Measurements from ENCODE around the gene AACS. TPM values are rescaled to one million over a fixed set of nuclear protein-coding genes. Genes with fewer than 3 reads are reported as not detected.

The AACS gene
- polyA plus RNA-seq, 1 donor from 2014 or later: 33.2 TPM

DNA sequence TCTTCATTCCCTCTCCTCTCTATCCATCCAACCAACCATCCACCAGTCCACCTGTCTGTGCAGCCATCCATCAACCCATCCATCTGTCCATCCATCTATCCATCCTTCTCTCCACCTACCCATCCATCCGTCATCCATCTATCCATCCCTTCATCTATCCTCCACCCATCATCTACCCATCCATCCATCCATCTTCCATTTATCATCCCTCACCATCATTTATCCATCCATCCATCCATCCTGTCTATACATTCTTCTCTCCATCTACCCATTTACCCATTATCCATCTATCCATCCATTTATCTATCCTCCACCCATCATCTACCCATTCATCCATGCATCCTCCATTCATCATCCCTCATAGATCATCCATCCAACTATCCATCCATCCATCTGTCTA, 24.4 kb downstream of the AACS start:
- Histone ChIP-seq H3K79me2 (replicated peaks; ENCODE audit: insufficient read depth, low read length) (no peaks in the 10 kb centered on the region), H3K36me3 (ENCODE audit: insufficient read depth, low read length) (peaks cover 8% of the 10 kb centered on the region), H3K4me3 (ENCODE audit: low read length) (no peak overlapping the region), H3K9me2 (ENCODE audit: insufficient read depth, low read length) (no peaks in the 10 kb centered on the region), H3K4me2 (ENCODE audit: low read length) (no peak overlapping the region), H3K9me3 (ENCODE audit: low read length) (no peaks in the 10 kb centered on the region), H3K27ac (ENCODE audit: low read length) (no peak overlapping the region), H3F3A (ENCODE audit: insufficient read depth, low read length, poor library complexity, severe bottlenecking) (no peaks in the 10 kb centered on the region), H3K9ac (ENCODE audit: low read length) (no peak overlapping the region), H4K20me1 (ENCODE audit: insufficient read depth) (no peaks in the 10 kb centered on the region), H3K27me3 (ENCODE audit: insufficient read depth, low read depth, low read length) (no peaks in the 10 kb centered on the region), H2AFZ (ENCODE audit: low read depth, low read length) (no peak overlapping the region)
- no peak for TF ChIP-seq SMC3 (conservative IDR thresholded peaks at IDR 0.05; ENCODE audit: poor library complexity)

DNA sequence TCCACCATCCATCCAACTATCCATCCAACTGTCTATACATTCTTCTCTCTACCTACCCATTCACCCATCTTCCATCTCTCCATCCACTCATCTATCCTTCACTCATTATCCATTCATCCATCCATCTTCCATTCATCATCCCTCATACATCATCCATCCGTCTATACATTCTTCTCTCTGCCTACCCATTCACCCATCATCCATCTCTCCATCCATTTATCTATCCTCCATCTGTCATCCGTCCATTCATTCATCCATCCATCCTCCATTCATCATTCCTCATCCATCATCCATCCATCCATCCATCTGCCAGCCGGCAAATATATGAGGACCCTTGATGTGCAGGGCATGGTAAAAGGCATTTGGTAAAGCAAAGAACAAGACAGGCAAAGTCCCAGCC, 25.2 kb downstream of the AACS start:
- Histone ChIP-seq H3K9ac (ENCODE audit: low read length) (no peak overlapping the region), H3K27me3 (ENCODE audit: insufficient read depth, low read depth, low read length) (no peaks in the 10 kb centered on the region), H3K27ac (ENCODE audit: low read length) (no peak overlapping the region), H3K4me2 (ENCODE audit: low read length) (no peak overlapping the region), H2AFZ (ENCODE audit: low read depth, low read length) (no peak overlapping the region), H3K36me3 (ENCODE audit: insufficient read depth, low read length) (peaks cover under 1% of the 10 kb centered on the region), H3K9me2 (ENCODE audit: insufficient read depth, low read length) (no peaks in the 10 kb centered on the region), H4K20me1 (ENCODE audit: insufficient read depth) (no peaks in the 10 kb centered on the region), H3F3A (ENCODE audit: insufficient read depth, low read length, poor library complexity, severe bottlenecking) (no peaks in the 10 kb centered on the region), H3K79me2 (replicated peaks; ENCODE audit: insufficient read depth, low read length) (no peaks in the 10 kb centered on the region), H3K4me3 (ENCODE audit: low read length) (no peak overlapping the region), H3K9me3 (ENCODE audit: low read length) (no peaks in the 10 kb centered on the region)
- TF ChIP-seq RAD21 (conservative IDR thresholded peaks at IDR 0.05): no peak
- TF ChIP-seq, protein P1, sequence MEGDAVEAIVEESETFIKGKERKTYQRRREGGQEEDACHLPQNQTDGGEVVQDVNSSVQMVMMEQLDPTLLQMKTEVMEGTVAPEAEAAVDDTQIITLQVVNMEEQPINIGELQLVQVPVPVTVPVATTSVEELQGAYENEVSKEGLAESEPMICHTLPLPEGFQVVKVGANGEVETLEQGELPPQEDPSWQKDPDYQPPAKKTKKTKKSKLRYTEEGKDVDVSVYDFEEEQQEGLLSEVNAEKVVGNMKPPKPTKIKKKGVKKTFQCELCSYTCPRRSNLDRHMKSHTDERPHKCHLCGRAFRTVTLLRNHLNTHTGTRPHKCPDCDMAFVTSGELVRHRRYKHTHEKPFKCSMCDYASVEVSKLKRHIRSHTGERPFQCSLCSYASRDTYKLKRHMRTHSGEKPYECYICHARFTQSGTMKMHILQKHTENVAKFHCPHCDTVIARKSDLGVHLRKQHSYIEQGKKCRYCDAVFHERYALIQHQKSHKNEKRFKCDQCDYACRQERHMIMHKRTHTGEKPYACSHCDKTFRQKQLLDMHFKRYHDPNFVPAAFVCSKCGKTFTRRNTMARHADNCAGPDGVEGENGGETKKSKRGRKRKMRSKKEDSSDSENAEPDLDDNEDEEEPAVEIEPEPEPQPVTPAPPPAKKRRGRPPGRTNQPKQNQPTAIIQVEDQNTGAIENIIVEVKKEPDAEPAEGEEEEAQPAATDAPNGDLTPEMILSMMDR (IDR thresholded peaks at IDR 0.05; ENCODE audit: poor library complexity, severe bottlenecking): no peak
- TF ChIP-seq POLR2AphosphoS5 (IDR thresholded peaks at IDR 0.05): no peak
- no peak for TF ChIP-seq SMC3 (conservative IDR thresholded peaks at IDR 0.05; ENCODE audit: poor library complexity)
- no peak for TF ChIP-seq EP300 (conservative IDR thresholded peaks at IDR 0.05; ENCODE audit: poor library complexity, severe bottlenecking)
- no peak for TF ChIP-seq EZH2 (IDR thresholded peaks at IDR 0.05; ENCODE audit: borderline replicate concordance, insufficient read depth, low read length, poor library complexity, severe bottlenecking)
- TF ChIP-seq, protein P2, sequence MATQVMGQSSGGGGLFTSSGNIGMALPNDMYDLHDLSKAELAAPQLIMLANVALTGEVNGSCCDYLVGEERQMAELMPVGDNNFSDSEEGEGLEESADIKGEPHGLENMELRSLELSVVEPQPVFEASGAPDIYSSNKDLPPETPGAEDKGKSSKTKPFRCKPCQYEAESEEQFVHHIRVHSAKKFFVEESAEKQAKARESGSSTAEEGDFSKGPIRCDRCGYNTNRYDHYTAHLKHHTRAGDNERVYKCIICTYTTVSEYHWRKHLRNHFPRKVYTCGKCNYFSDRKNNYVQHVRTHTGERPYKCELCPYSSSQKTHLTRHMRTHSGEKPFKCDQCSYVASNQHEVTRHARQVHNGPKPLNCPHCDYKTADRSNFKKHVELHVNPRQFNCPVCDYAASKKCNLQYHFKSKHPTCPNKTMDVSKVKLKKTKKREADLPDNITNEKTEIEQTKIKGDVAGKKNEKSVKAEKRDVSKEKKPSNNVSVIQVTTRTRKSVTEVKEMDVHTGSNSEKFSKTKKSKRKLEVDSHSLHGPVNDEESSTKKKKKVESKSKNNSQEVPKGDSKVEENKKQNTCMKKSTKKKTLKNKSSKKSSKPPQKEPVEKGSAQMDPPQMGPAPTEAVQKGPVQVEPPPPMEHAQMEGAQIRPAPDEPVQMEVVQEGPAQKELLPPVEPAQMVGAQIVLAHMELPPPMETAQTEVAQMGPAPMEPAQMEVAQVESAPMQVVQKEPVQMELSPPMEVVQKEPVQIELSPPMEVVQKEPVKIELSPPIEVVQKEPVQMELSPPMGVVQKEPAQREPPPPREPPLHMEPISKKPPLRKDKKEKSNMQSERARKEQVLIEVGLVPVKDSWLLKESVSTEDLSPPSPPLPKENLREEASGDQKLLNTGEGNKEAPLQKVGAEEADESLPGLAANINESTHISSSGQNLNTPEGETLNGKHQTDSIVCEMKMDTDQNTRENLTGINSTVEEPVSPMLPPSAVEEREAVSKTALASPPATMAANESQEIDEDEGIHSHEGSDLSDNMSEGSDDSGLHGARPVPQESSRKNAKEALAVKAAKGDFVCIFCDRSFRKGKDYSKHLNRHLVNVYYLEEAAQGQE (IDR thresholded peaks at IDR 0.05; ENCODE audit: borderline replicate concordance): no peak
- TF ChIP-seq TAF1 (IDR thresholded peaks at IDR 0.05; ENCODE audit: low read depth): no peak
- no peak for TF ChIP-seq MXI1 (conservative IDR thresholded peaks at IDR 0.05; ENCODE audit: poor library complexity, severe bottlenecking)

DNA sequence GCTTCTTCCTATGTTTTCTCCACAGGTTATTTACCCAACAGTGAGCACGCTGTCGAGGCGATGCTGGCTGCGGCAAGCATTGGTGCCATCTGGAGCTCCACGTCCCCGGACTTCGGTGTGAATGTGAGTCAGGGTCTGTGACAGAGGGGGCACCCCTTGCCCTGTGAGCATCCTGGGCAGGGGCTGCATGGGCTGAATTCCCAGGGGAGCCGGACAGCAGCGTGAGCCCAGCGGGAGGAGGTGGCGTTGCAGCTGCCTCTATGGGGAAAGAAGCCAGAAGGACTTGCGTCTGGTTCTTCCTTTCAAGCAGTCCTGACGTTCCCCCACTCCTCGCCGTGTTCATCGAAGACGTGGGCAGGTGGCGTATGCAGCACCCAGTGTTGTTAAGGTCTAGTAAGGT, 26.2 kb downstream of the AACS start:
- H4K20me1 ChIP-seq (ENCODE audit: insufficient read depth): no peaks in the 10 kb centered on the region
- H2AFZ ChIP-seq (ENCODE audit: low read depth, low read length): no peak overlapping the region
- no peaks in the 10 kb centered on the region for H3K9me3 ChIP-seq (ENCODE audit: low read length)
- H3K27ac ChIP-seq (ENCODE audit: low read length): no peak overlapping the region
- no peaks in the 10 kb centered on the region for H3F3A ChIP-seq (ENCODE audit: insufficient read depth, low read length, poor library complexity, severe bottlenecking)
- H3K9ac ChIP-seq (ENCODE audit: low read length): no peak overlapping the region
- no peak for TF ChIP-seq EP300 (conservative IDR thresholded peaks at IDR 0.05; ENCODE audit: poor library complexity, severe bottlenecking)
- TF ChIP-seq RAD21 (conservative IDR thresholded peaks at IDR 0.05): no peak
- TF ChIP-seq, protein P2 (IDR thresholded peaks at IDR 0.05; ENCODE audit: borderline replicate concordance): no peak
- no peak for TF ChIP-seq MXI1 (conservative IDR thresholded peaks at IDR 0.05; ENCODE audit: poor library complexity, severe bottlenecking)
- no peak for TF ChIP-seq TAF1 (IDR thresholded peaks at IDR 0.05; ENCODE audit: low read depth)
- no peak for TF ChIP-seq EZH2 (IDR thresholded peaks at IDR 0.05; ENCODE audit: borderline replicate concordance, insufficient read depth, low read length, poor library complexity, severe bottlenecking)
- TF ChIP-seq, protein P1 (IDR thresholded peaks at IDR 0.05; ENCODE audit: poor library complexity, severe bottlenecking): no peak
- TF ChIP-seq SMC3 (conservative IDR thresholded peaks at IDR 0.05; ENCODE audit: poor library complexity): no peak
- no peak for TF ChIP-seq POLR2AphosphoS5 (IDR thresholded peaks at IDR 0.05)
- H3K4me3 ChIP-seq (ENCODE audit: low read length): no peak overlapping the region
- H3K9me2 ChIP-seq (ENCODE audit: insufficient read depth, low read length): no peaks in the 10 kb centered on the region
- H3K4me2 ChIP-seq (ENCODE audit: low read length): no peak overlapping the region
- no peaks in the 10 kb centered on the region for H3K36me3 ChIP-seq (ENCODE audit: insufficient read depth, low read length)
- no peaks in the 10 kb centered on the region for H3K79me2 ChIP-seq (replicated peaks; ENCODE audit: insufficient read depth, low read length)
- H3K27me3 ChIP-seq (ENCODE audit: insufficient read depth, low read depth, low read length): no peaks in the 10 kb centered on the region
